Measurements from ENCODE around the gene KCNN1. TPM values are rescaled to one million over a fixed set of nuclear protein-coding genes. Genes with fewer than 3 reads are reported as not detected.
"Not testable (repeated sequence)": the region's sequence is repeated elsewhere in the genome, so short reads cannot be mapped to it uniquely, and the experiment has no call there.

Gene KCNN1
- total and polyA plus RNA-seq, 2 of the 13 experiments (the other 11 are each of a cell fraction or from before 2014, with no cell fraction given), result 0.04 TPM; not detected in 1

DNA sequence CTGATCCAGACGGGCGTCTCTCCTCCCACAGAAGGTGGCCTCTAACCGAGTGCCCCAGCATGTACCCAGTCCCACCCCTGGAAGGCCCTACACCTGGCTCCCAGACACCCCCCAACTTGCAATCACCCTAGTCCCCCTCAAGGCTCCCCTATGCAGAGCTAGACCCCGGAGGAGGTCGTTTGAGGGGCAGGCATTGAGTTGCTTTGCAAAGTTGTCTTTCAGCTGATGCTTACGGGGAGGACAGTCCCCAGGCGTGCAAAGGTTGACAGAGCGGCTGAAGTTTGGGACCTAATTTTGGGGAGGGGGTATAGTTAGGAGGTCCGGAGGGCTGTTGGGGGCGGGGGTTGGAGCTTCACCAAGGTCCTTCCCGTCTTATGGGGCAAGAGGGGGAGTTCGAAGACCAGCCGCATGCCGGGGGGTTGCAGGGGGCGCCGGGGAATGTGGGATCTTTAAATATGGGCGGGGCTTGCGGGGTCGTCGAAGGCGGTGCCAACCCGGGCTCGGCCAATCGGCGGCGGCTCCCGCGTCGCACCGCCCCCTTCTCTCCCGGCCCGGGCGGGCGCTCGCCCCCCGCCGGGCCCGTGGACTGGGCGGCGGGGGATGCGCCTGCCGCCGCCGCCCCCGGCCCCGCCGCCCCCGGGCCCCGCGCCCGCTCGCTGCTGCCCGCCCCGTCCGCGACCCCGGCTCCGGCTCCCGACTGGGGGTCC lies at the start of gene KCNN1 (continued):
- TF ChIP-seq, protein P1, sequence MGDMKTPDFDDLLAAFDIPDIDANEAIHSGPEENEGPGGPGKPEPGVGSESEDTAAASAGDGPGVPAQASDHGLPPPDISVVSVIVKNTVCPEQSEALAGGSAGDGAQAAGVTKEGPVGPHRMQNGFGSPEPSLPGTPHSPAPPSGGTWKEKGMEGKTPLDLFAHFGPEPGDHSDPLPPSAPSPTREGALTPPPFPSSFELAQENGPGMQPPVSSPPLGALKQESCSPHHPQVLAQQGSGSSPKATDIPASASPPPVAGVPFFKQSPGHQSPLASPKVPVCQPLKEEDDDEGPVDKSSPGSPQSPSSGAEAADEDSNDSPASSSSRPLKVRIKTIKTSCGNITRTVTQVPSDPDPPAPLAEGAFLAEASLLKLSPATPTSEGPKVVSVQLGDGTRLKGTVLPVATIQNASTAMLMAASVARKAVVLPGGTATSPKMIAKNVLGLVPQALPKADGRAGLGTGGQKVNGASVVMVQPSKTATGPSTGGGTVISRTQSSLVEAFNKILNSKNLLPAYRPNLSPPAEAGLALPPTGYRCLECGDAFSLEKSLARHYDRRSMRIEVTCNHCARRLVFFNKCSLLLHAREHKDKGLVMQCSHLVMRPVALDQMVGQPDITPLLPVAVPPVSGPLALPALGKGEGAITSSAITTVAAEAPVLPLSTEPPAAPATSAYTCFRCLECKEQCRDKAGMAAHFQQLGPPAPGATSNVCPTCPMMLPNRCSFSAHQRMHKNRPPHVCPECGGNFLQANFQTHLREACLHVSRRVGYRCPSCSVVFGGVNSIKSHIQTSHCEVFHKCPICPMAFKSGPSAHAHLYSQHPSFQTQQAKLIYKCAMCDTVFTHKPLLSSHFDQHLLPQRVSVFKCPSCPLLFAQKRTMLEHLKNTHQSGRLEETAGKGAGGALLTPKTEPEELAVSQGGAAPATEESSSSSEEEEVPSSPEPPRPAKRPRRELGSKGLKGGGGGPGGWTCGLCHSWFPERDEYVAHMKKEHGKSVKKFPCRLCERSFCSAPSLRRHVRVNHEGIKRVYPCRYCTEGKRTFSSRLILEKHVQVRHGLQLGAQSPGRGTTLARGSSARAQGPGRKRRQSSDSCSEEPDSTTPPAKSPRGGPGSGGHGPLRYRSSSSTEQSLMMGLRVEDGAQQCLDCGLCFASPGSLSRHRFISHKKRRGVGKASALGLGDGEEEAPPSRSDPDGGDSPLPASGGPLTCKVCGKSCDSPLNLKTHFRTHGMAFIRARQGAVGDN (CRISPR knock-in tag; IDR thresholded peaks at IDR 0.05), result no peak
- TF ChIP-seq, protein P2, sequence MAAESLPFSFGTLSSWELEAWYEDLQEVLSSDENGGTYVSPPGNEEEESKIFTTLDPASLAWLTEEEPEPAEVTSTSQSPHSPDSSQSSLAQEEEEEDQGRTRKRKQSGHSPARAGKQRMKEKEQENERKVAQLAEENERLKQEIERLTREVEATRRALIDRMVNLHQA (CRISPR knock-in tag; IDR thresholded peaks at IDR 0.05), result no peak
- no peak for TF ChIP-seq ZNF788 (CRISPR knock-in tag; IDR thresholded peaks at IDR 0.05; ENCODE audit: borderline replicate concordance)
- TF ChIP-seq ZNF572 (CRISPR knock-in tag; IDR thresholded peaks at IDR 0.05), result no peak
- TF ChIP-seq, protein P3, sequence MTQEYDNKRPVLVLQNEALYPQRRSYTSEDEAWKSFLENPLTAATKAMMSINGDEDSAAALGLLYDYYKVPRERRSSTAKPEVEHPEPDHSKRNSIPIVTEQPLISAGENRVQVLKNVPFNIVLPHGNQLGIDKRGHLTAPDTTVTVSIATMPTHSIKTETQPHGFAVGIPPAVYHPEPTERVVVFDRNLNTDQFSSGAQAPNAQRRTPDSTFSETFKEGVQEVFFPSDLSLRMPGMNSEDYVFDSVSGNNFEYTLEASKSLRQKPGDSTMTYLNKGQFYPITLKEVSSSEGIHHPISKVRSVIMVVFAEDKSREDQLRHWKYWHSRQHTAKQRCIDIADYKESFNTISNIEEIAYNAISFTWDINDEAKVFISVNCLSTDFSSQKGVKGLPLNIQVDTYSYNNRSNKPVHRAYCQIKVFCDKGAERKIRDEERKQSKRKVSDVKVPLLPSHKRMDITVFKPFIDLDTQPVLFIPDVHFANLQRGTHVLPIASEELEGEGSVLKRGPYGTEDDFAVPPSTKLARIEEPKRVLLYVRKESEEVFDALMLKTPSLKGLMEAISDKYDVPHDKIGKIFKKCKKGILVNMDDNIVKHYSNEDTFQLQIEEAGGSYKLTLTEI (CRISPR knock-in tag; conservative IDR thresholded peaks at IDR 0.05), result no peak
- TF ChIP-seq SOX5 (CRISPR knock-in tag; IDR thresholded peaks at IDR 0.05; ENCODE audit: borderline replicate concordance), result no peak
- TF ChIP-seq RXRB (CRISPR knock-in tag; IDR thresholded peaks at IDR 0.05; ENCODE audit: borderline replicate concordance), result no peak
- TF ChIP-seq, protein P4, sequence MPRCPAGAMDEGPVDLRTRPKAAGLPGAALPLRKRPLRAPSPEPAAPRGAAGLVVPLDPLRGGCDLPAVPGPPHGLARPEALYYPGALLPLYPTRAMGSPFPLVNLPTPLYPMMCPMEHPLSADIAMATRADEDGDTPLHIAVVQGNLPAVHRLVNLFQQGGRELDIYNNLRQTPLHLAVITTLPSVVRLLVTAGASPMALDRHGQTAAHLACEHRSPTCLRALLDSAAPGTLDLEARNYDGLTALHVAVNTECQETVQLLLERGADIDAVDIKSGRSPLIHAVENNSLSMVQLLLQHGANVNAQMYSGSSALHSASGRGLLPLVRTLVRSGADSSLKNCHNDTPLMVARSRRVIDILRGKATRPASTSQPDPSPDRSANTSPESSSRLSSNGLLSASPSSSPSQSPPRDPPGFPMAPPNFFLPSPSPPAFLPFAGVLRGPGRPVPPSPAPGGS (CRISPR knock-in tag; IDR thresholded peaks at IDR 0.05), result no peak
- TF ChIP-seq EHMT2 (IDR thresholded peaks at IDR 0.05; ENCODE audit: borderline replicate concordance, low read depth, low read length), result no peak
- no peak for TF ChIP-seq ZFX (CRISPR knock-in tag; IDR thresholded peaks at IDR 0.05; ENCODE audit: low read depth)
- no peak for TF ChIP-seq ZNF430 (CRISPR knock-in tag; IDR thresholded peaks at IDR 0.05)
- no peak for TF ChIP-seq MEIS1 (CRISPR knock-in tag; IDR thresholded peaks at IDR 0.05; ENCODE audit: borderline replicate concordance)

DNA sequence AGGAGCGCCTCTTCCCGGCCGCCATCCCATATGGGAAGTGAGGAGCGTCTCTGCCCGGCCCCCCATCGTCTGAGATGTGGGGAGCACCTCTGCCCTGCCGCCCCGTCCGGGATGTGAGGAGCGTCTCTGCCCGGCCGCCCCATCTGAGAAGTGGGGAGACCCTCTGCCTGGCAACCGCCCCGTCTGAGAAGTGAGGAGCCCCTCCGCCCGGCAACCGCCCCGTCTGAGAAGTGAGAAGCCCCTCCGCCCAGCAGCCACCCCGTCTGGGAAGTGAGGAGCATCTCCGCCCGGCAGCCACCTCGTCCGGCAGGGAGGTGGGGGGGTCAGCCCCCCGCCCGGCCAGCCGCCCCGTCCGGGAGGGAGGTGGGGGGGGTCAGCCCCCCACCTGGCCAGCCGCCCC lies 48.8 kb upstream of the KCNN1 start:
- CTCF ChIA-PET (ENCODE audit: low intra/inter-chr PET ratio, low total read pairs); H3K4me2 ChIP-seq (ENCODE audit: low read depth, low read length); POLR2A ChIA-PET; H2AFZ ChIP-seq (ENCODE audit: low read length); H4K20me1 ChIP-seq (ENCODE audit: insufficient read depth, low read length); ATAC-seq; in situ Hi-C loops (cut with HindIII; ENCODE audit: extremely low pct_ligation_motif_present, low pct_unique_long_range_greater_than_20kb); H3K9ac ChIP-seq (ENCODE audit: insufficient read depth, low read depth, low read length); H3K27ac ChIP-seq (ENCODE audit: extremely low read length, insufficient read depth, low read length); H3K79me2 ChIP-seq (ENCODE audit: insufficient read depth, low read length); H3K9me3 ChIP-seq (ENCODE audit: low read length); H3K27me3 ChIP-seq (ENCODE audit: control insufficient read depth in 1 of 2, insufficient read depth in 2 of 2, low read length in 2 of 2); H3K4me3 ChIP-seq (replicated peaks in 1 of 3; ENCODE audit: insufficient read depth in 1 of 3, low read depth in 2 of 3, low read length in 3 of 3); H3K36me3 ChIP-seq (replicated peaks in 1 of 2; ENCODE audit: control insufficient read depth in 1 of 2, insufficient read depth in 2 of 2, low read length in 2 of 2); intact Hi-C loops (cut with micrococcal nuclease; ENCODE audit: unreplicated experiment); BruUV-seq (replicated peaks); DNase-seq (ENCODE audit: low spot score); FAIRE-seq: not testable (repeated sequence)
- H3K4me1 ChIP-seq (ENCODE audit: insufficient read depth, low read length), result peaks cover 13% of the 10 kb centered on the region
- WGBS (ENCODE audit: low lambda C conversion rate), result no CpG with 5 or more reads among the region's 30 CpGs
